ENCODE data around the gene SELENON. TPM values are rescaled to one million over a fixed set of nuclear protein-coding genes. Genes with fewer than 3 reads are reported as not detected.

Gene SELENON
- total RNA-seq, 4 donors from 2014 or later, result 20.0 to 51.0 (median 43.3) TPM

- Histone ChIP-seq H3K27ac (no peak overlapping the region), H3K4me1 (no peaks in the 10 kb centered on the region), H3K4me3 (no peak overlapping the region), H3K27me3 (no peaks in the 10 kb centered on the region), H3K36me3 (no peaks in the 10 kb centered on the region), H3K9me3 (no peaks in the 10 kb centered on the region)
- TF ChIP-seq CTCF (IDR thresholded peaks at IDR 0.05 in 4 of 5, conservative IDR thresholded peaks at IDR 0.05 in 1 of 5) (no peak), POLR2A (IDR thresholded peaks at IDR 0.05) (no peak)
- intact Hi-C loops (cut with DNase I; ENCODE audit: low total_unique reads), result no loop called here
- in situ Hi-C loops (cut with MboI; ENCODE audit: low sequenced_read_pairs in 4 of 4), result no loop called here
- ATAC-seq (no peak), DNase-seq (no peak)
These were observed 43.8 kb upstream of the SELENON start for GRCh38 chr1:25756215-25756614.

GRCh38 chr1:25757151-25757845 is 42.7 kb upstream of the SELENON start:
- in situ Hi-C loops (cut with MboI; ENCODE audit: low sequenced_read_pairs in 4 of 4), result no loop called here
- Histone ChIP-seq H3K36me3 (no peaks in the 10 kb centered on the region), H3K4me3 (no peak overlapping the region), H3K27ac (no peak overlapping the region), H3K9me3 (no peaks in the 10 kb centered on the region), H3K4me1 (no peaks in the 10 kb centered on the region), H3K27me3 (no peaks in the 10 kb centered on the region)
- DNase-seq (no peak), ATAC-seq (no peak)
- intact Hi-C loops (cut with DNase I; ENCODE audit: low total_unique reads), result no loop called here
- TF ChIP-seq CTCF (IDR thresholded peaks at IDR 0.05 in 4 of 5, conservative IDR thresholded peaks at IDR 0.05 in 1 of 5) (no peak), POLR2A (IDR thresholded peaks at IDR 0.05) (no peak)

GRCh38 chr1:25757846-25758185 is 42.2 kb upstream of the SELENON start:
- Histone ChIP-seq H3K27ac (no peak overlapping the region), H3K9me3 (no peaks in the 10 kb centered on the region), H3K36me3 (no peaks in the 10 kb centered on the region), H3K27me3 (no peaks in the 10 kb centered on the region), H3K4me3 (no peak overlapping the region), H3K4me1 (no peaks in the 10 kb centered on the region)
- intact Hi-C loops (cut with DNase I; ENCODE audit: low total_unique reads) (no loop called here), in situ Hi-C loops (cut with MboI; ENCODE audit: low sequenced_read_pairs in 4 of 4) (no loop called here)
- DNase-seq, result no peak
- no peak for TF ChIP-seq POLR2A (IDR thresholded peaks at IDR 0.05)
- no peak for TF ChIP-seq CTCF (IDR thresholded peaks at IDR 0.05 in 4 of 5, conservative IDR thresholded peaks at IDR 0.05 in 1 of 5)
- ATAC-seq, result no peak

GRCh38 chr1:25758466-25759070 is 41.4 kb upstream of the SELENON start:
- TF ChIP-seq CTCF (IDR thresholded peaks at IDR 0.05 in 4 of 5, conservative IDR thresholded peaks at IDR 0.05 in 1 of 5) (no peak), POLR2A (IDR thresholded peaks at IDR 0.05) (no peak)
- no peaks in the 10 kb centered on the region for H3K36me3 ChIP-seq
- DNase-seq (no peak), ATAC-seq (no peak)
- no peak overlapping the region for H3K4me3 ChIP-seq
- in situ Hi-C loops (cut with MboI; ENCODE audit: low sequenced_read_pairs in 4 of 4) (no loop called here), intact Hi-C loops (cut with DNase I; ENCODE audit: low total_unique reads) (no loop called here)
- no peaks in the 10 kb centered on the region for H3K9me3 ChIP-seq
- H3K27me3 ChIP-seq, result no peaks in the 10 kb centered on the region
- no peaks in the 10 kb centered on the region for H3K4me1 ChIP-seq
- H3K27ac ChIP-seq, result no peak overlapping the region

Measured in gastrocnemius medialis (tissue), 4 donors.